8988T (cell line): Measurements from ENCODE around the gene ASTN1.
A peak's percentile ranks its signal among the peaks of the same experiment; 100 is the strongest.

Experiments used
- DNase-seq: peaks from one replicate; pipeline ENCODE4 v3.0.0; 2011

ASTN1 gene

GRCh38 chr1:176905648-176906047 lies 258.9 kb downstream of the ASTN1 start:
- DNase-seq, result no peak

GRCh38 chr1:176904057-176904751 lies 260.3 kb downstream of the ASTN1 start:
- no peak for DNase-seq

GRCh38 chr1:176903474-176903873 lies 261.0 kb downstream of the ASTN1 start:
- DNase-seq, result no peak

GRCh38 chr1:176899321-176899720 lies 265.2 kb downstream of the ASTN1 start:
- no peak for DNase-seq

GRCh38 chr1:176897350-176898236 lies 266.9 kb downstream of the ASTN1 start:
- DNase-seq, result peak; percentile 37

GRCh38 chr1:176896216-176896615 lies 268.3 kb downstream of the ASTN1 start:
- DNase-seq, result no peak

GRCh38 chr1:176894450-176894849 lies 270.1 kb downstream of the ASTN1 start:
- no peak for DNase-seq

- DNase-seq, result no peak
These were observed 270.7 kb downstream of the ASTN1 start for GRCh38 chr1:176893625-176894352.

GRCh38 chr1:176888471-176889032 lies 276.0 kb downstream of the ASTN1 start:
- no peak for DNase-seq

GRCh38 chr1:176885751-176886150 lies 278.8 kb downstream of the ASTN1 start:
- no peak for DNase-seq

GRCh38 chr1:176885341-176885740 lies 279.2 kb downstream of the ASTN1 start:
- DNase-seq, result no peak

GRCh38 chr1:176884911-176885310 lies 279.6 kb downstream of the ASTN1 start:
- DNase-seq, result no peak

GRCh38 chr1:176884286-176884685 lies 280.2 kb downstream of the ASTN1 start:
- DNase-seq, result no peak

GRCh38 chr1:176880955-176881595 lies 283.4 kb downstream of the ASTN1 start:
- DNase-seq, result peak; percentile 21

GRCh38 chr1:176879784-176880620 lies 284.5 kb downstream of the ASTN1 start:
- no peak for DNase-seq

- no peak for DNase-seq
These were observed 285.6 kb downstream of the ASTN1 start for GRCh38 chr1:176878750-176879536.

- no peak for DNase-seq
These were observed 287.0 kb downstream of the ASTN1 start for GRCh38 chr1:176877557-176877956.

- no peak for DNase-seq
These were observed 287.5 kb downstream of the ASTN1 start for GRCh38 chr1:176876966-176877515.

- DNase-seq, result no peak
These were observed 294.9 kb downstream of the ASTN1 start for GRCh38 chr1:176869577-176869976.

GRCh38 chr1:176866011-176866714 lies 298.3 kb downstream of the ASTN1 start:
- DNase-seq, result no peak
